ENCODE measurements around the gene MARS1. TPM values are rescaled to one million over a fixed set of nuclear protein-coding genes. Genes with fewer than 3 reads are reported as not detected.
"Not testable (repeated sequence)": the region's sequence is repeated elsewhere in the genome, so short reads cannot be mapped to it uniquely, and the experiment has no call there.

MARS1 gene
- total and polyA plus RNA-seq, 3 experiments from 2014 or later = 89.8 to 398 (median 386) TPM

GRCh38 chr12:57561117-57561516 is 73.2 kb downstream of the MARS1 start:
- H3K27ac Mint-ChIP-seq; H3K36me3 ChIP-seq (ENCODE audit: insufficient read depth, low read length); DNase-seq; CTCF ChIA-PET; H3K4me3 ChIP-seq (ENCODE audit: low read length); POLR2A ChIA-PET; H3K9me3 ChIP-seq (ENCODE audit: low read length); H3K27me3 ChIP-seq (ENCODE audit: insufficient read depth, low read length, poor library complexity, severe bottlenecking); H3K27ac ChIP-seq (ENCODE audit: low read depth, low read length); H3K4me1 Mint-ChIP-seq; H3K9me3 Mint-ChIP-seq; H3K4me1 ChIP-seq (ENCODE audit: insufficient read depth, low read length); H3K36me3 Mint-ChIP-seq; H3K4me3 Mint-ChIP-seq: not testable (repeated sequence)
- peaks cover 8 to 15% of the 10 kb centered on the region in 2 donors for H3K27me3 Mint-ChIP-seq

GRCh38 chr12:57563358-57563757 is 75.5 kb downstream of the MARS1 start:
- Mint-ChIP-seq H3K4me3 (no peak overlapping the region), H3K9me3 (no peaks in the 10 kb centered on the region), H3K36me3 (no peaks in the 10 kb centered on the region), H3K27ac (no peak overlapping the region), H3K4me1 (no peaks in the 10 kb centered on the region), H3K27me3 (peaks cover 10 to 15% of the 10 kb centered on the region in 2 donors)
- no peak for DNase-seq
- CTCF ChIA-PET = no interaction called here
- Histone ChIP-seq H3K36me3 (ENCODE audit: insufficient read depth, low read length) (no peaks in the 10 kb centered on the region), H3K4me1 (ENCODE audit: insufficient read depth, low read length) (no peaks in the 10 kb centered on the region), H3K4me3 (ENCODE audit: low read length) (no peak overlapping the region), H3K9me3 (ENCODE audit: low read length) (no peaks in the 10 kb centered on the region), H3K27ac (ENCODE audit: low read depth, low read length) (no peak overlapping the region), H3K27me3 (ENCODE audit: insufficient read depth, low read length, poor library complexity, severe bottlenecking) (no peaks in the 10 kb centered on the region)
- POLR2A ChIA-PET = no interaction called here

DNA sequence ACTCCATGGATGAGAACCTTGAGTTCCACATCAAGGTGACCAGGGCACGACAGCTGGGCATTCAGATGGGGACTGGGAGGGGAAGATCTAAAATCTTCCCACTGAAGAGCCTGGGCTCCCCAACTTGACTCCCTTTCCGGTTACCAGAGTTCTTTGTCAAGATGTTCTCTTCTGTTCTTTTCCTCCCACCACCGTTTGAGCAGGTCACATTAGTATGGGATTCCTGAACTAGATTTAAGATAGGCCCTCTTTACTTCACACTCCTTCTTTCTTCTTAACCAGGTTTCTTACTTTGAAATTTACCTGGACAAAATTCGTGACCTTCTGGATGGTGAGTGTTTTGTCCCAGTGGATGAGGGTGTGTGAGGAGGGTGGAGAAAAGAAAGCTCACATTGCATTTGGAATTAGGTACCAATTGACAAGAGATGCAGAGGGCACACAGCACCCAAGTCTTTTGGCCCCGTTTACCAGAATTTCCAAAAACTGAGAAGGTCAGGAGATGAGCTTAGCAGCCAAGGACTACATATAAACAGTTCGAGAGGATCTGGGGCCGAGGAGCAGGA is 76.4 kb downstream of the MARS1 start:
- Histone ChIP-seq H3K36me3 (ENCODE audit: insufficient read depth, low read length) (no peaks in the 10 kb centered on the region), H3K27ac (ENCODE audit: low read depth, low read length) (no peak overlapping the region), H3K4me3 (ENCODE audit: low read length) (no peak overlapping the region), H3K27me3 (ENCODE audit: insufficient read depth, low read length, poor library complexity, severe bottlenecking) (no peaks in the 10 kb centered on the region), H3K9me3 (ENCODE audit: low read length) (no peaks in the 10 kb centered on the region), H3K4me1 (ENCODE audit: insufficient read depth, low read length) (no peaks in the 10 kb centered on the region)
- H3K4me3 Mint-ChIP-seq = no peak overlapping the region
- ChIA-PET POLR2A (no interaction called here), CTCF (interaction anchor here (1.4 kb wide), 1 partner anchor 9 kb away, joined by 3 read pairs; no protein-coding TSS in a partner anchor)
- no peaks in the 10 kb centered on the region for H3K4me1 Mint-ChIP-seq
- peaks cover 10 to 15% of the 10 kb centered on the region in 2 donors for H3K27me3 Mint-ChIP-seq
- H3K27ac Mint-ChIP-seq = no peak overlapping the region
- no peaks in the 10 kb centered on the region for H3K9me3 Mint-ChIP-seq
- no peak for DNase-seq
- no peaks in the 10 kb centered on the region for H3K36me3 Mint-ChIP-seq

Other genes with a start within 250 kb of the MARS1 start
- gene STAC3, start 236.9 kb upstream of the MARS1 start, total RNA-seq = 1 to 10 TPM in 1 of 2 experiments, under 1 TPM in 1; 0.96 to 1.4 TPM
- gene STAC3, start 236.9 kb upstream of the MARS1 start, polyA plus RNA-seq = not detected
- 10 to 100 TPM; 28.2 to 36.8 TPM for gene R3HDM2, start 57.0 kb upstream of the MARS1 start, total RNA-seq
- 15.1 TPM for gene R3HDM2, start 57.0 kb upstream of the MARS1 start, polyA plus RNA-seq
- gene INHBC, start 53.3 kb upstream of the MARS1 start, total RNA-seq = under 1 TPM; 0.11 TPM
- gene INHBC, start 53.3 kb upstream of the MARS1 start, polyA plus RNA-seq = not detected
- under 1 TPM; 0.38 to 0.61 TPM for gene INHBE, start 32.8 kb upstream of the MARS1 start, total RNA-seq
- not detected for gene INHBE, start 32.8 kb upstream of the MARS1 start, polyA plus RNA-seq
- gene GLI1, start 28.3 kb upstream of the MARS1 start, total RNA-seq = under 1 TPM; 0.55 to 0.75 TPM
- gene GLI1, start 28.3 kb upstream of the MARS1 start, polyA plus RNA-seq = 0.32 TPM
- 100 to 1,000 TPM; 116 to 121 TPM for gene ARHGAP9, start 8.2 kb upstream of the MARS1 start, total RNA-seq
- gene ARHGAP9, start 8.2 kb upstream of the MARS1 start, polyA plus RNA-seq = 181 TPM
- 10 to 100 TPM; 12.7 to 13.2 TPM for gene DDIT3, start 32.4 kb downstream of the MARS1 start, total RNA-seq
- gene DDIT3, start 32.4 kb downstream of the MARS1 start, polyA plus RNA-seq = 11.7 TPM
- 10 to 100 TPM; 49.0 to 54.7 TPM for gene MBD6, start 34.8 kb downstream of the MARS1 start, total RNA-seq
- gene MBD6, start 34.8 kb downstream of the MARS1 start, polyA plus RNA-seq = 4.2 TPM
- gene DCTN2, start 59.1 kb downstream of the MARS1 start, total RNA-seq = 10 to 100 TPM; 98.7 to 99.3 TPM
- 80.8 TPM for gene DCTN2, start 59.1 kb downstream of the MARS1 start, polyA plus RNA-seq
- gene KIF5A, start 62.0 kb downstream of the MARS1 start, total RNA-seq = 1 to 10 TPM; 1.8 to 2.1 TPM
- gene KIF5A, start 62.0 kb downstream of the MARS1 start, polyA plus RNA-seq = 0.12 TPM
- 10 to 100 TPM; 24.7 to 29.7 TPM for gene PIP4K2C, start 103.1 kb downstream of the MARS1 start, total RNA-seq
- 40.6 TPM for gene PIP4K2C, start 103.1 kb downstream of the MARS1 start, polyA plus RNA-seq
- 10 to 100 TPM; 16.7 to 18.3 TPM for gene DTX3, start 116.8 kb downstream of the MARS1 start, total RNA-seq
- gene DTX3, start 116.8 kb downstream of the MARS1 start, polyA plus RNA-seq = 7.2 TPM
- gene ARHGEF25, start 123.4 kb downstream of the MARS1 start, total RNA-seq = 1 to 10 TPM; 1.4 to 1.9 TPM
- gene ARHGEF25, start 123.4 kb downstream of the MARS1 start, polyA plus RNA-seq = not detected
- gene B4GALNT1, start 145.1 kb downstream of the MARS1 start, total RNA-seq = 1 to 10 TPM; 2.9 to 4.1 TPM
- not detected for gene B4GALNT1, start 145.1 kb downstream of the MARS1 start, polyA plus RNA-seq
- gene OS9, start 206.1 kb downstream of the MARS1 start, total RNA-seq = 100 to 1,000 TPM in 1 of 2 experiments, 10 to 100 TPM in 1; 96.8 to 103 TPM
- gene OS9, start 206.1 kb downstream of the MARS1 start, polyA plus RNA-seq = 86.9 TPM

Measured in CD8-positive, alpha-beta memory T cell (primary cell).